Nephron progenitor cell (in vitro differentiated cells): ENCODE data around the gene POU6F2.

Experiments used
- DNase-seq: peaks from one replicate; pipeline ENCODE4 v3.0.0; 2021
- H3K27ac Mint-ChIP-seq: 2 replicates; pipeline ENCODE4 v1.8.0; 2021; ENCODE audit warnings: mild to moderate bottlenecking, moderate library complexity, mixed read lengths
- H3K27me3 Mint-ChIP-seq: 2 replicates; pipeline ENCODE4 v1.8.0; 2021; ENCODE audit warnings: mild to moderate bottlenecking, low read depth, mixed read lengths; ENCODE audit not compliant: poor library complexity
- H3K36me3 Mint-ChIP-seq: 2 replicates; pipeline ENCODE4 v1.8.0; 2021; ENCODE audit warnings: low read depth, mixed read lengths
- H3K4me1 Mint-ChIP-seq: 2 replicates; pipeline ENCODE4 v1.8.0; 2021; ENCODE audit warnings: mixed read lengths
- H3K4me3 Mint-ChIP-seq: 2 replicates; pipeline ENCODE4 v1.8.0; 2021; ENCODE audit warnings: mild to moderate bottlenecking, moderate library complexity, mixed read lengths
- H3K9me3 Mint-ChIP-seq: 2 replicates; pipeline ENCODE4 v1.8.0; 2021; ENCODE audit warnings: mild to moderate bottlenecking, moderate library complexity, mixed read lengths
- CTCF ChIP-seq: fragments of 200-600 bp; sonication (generic); IDR thresholded peaks from 2 replicates; pipeline ENCODE4 v1.5.0; 2021; ENCODE audit warnings: antibody characterized with exemption

POU6F2 gene

GRCh38 chr7:39056153-39056552, 78.4 kb downstream of the POU6F2 start:
- H3K4me1 Mint-ChIP-seq = peaks cover 10% of the 10 kb centered on the region

GRCh38 chr7:39062811-39063210, 85.1 kb downstream of the POU6F2 start:
- Mint-ChIP-seq H3K36me3 (peaks cover 4% of the 10 kb centered on the region), H3K9me3 (peaks cover 2% of the 10 kb centered on the region), H3K27me3 (no peaks in the 10 kb centered on the region)

More at GRCh38 chr7:39056153-39056552, 78.4 kb downstream of the POU6F2 start:
- Mint-ChIP-seq H3K36me3 (peaks cover 37% of the 10 kb centered on the region), H3K27me3 (no peaks in the 10 kb centered on the region), H3K9me3 (peaks cover 33% of the 10 kb centered on the region), H3K4me3 (no peak overlapping the region), H3K27ac (no peak overlapping the region)
- no peak for DNase-seq
- TF ChIP-seq CTCF = no peak

GRCh38 chr7:39069031-39069430, 91.3 kb downstream of the POU6F2 start:
- H3K9me3 Mint-ChIP-seq = peaks cover 3% of the 10 kb centered on the region
- DNase-seq = no peak
- no peak overlapping the region for H3K27ac Mint-ChIP-seq
- TF ChIP-seq CTCF = no peak
- no peak overlapping the region for H3K4me3 Mint-ChIP-seq
- peaks cover 15% of the 10 kb centered on the region for H3K4me1 Mint-ChIP-seq
- no peaks in the 10 kb centered on the region for H3K27me3 Mint-ChIP-seq
- no peaks in the 10 kb centered on the region for H3K36me3 Mint-ChIP-seq

More at GRCh38 chr7:39062811-39063210, 85.1 kb downstream of the POU6F2 start:
- DNase-seq = no peak
- TF ChIP-seq CTCF = no peak
- peak overlapping the region; percentile 1 for H3K27ac Mint-ChIP-seq
- H3K4me3 Mint-ChIP-seq = no peak overlapping the region
- no peaks in the 10 kb centered on the region for H3K4me1 Mint-ChIP-seq

GRCh38 chr7:39069896-39070881, 92.5 kb downstream of the POU6F2 start:
- H3K4me3 Mint-ChIP-seq = no peak overlapping the region
- H3K27me3 Mint-ChIP-seq = no peaks in the 10 kb centered on the region
- no peak for TF ChIP-seq CTCF
- H3K36me3 Mint-ChIP-seq = no peaks in the 10 kb centered on the region
- peaks cover 15% of the 10 kb centered on the region for H3K4me1 Mint-ChIP-seq
- DNase-seq = no peak
- peaks cover 3% of the 10 kb centered on the region for H3K9me3 Mint-ChIP-seq
- no peak overlapping the region for H3K27ac Mint-ChIP-seq

GRCh38 chr7:39071116-39071515, 93.4 kb downstream of the POU6F2 start:
- no peak for TF ChIP-seq CTCF
- Mint-ChIP-seq H3K36me3 (no peaks in the 10 kb centered on the region), H3K4me3 (no peak overlapping the region), H3K27me3 (no peaks in the 10 kb centered on the region), H3K27ac (no peak overlapping the region), H3K4me1 (peaks cover 15% of the 10 kb centered on the region), H3K9me3 (peaks cover 3% of the 10 kb centered on the region)
- no peak for DNase-seq
